NCI-H2171 treated with DMSO at 0.1 percent for 48 hours (cell line): ENCODE results near the gene RSU1.
A peak's percentile ranks its signal among the peaks of the same experiment; 100 is the strongest.

Source experiments
- DNase-seq: peaks from one replicate; lab custom pipeline; 2025; lab: John Stamatoyannopoulos, UW

Gene RSU1

DNA sequence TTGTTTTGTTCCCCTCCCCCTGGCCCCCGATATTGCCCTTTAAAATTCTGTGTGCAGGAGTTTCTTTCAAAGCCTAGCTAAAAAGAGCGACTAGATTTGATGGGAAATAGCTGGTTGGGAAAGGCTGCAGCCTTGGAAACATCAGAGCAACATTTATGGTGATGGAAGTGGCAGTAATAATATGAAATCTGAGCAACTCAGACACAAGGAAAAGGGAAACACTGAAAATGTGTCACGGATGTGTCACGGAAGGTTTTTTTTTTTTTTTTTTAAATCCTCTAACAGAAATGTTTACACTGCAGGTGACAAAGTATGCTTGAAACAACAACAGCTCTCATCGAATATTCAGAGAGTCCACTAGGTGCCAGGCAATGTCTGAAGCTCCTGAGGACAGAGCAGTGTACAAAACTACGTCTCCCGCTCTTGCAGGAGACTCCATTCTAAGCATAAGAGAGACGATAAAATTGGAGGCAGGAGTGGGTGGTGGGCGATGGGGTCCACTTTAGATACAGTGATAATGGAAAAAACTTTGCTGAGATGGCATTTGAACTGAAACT, 143.0 kb downstream of the RSU1 start:
- DNase-seq, result no peak

- peak; percentile 17 for DNase-seq
Observed at GRCh38 chr10:16673443-16673842, 143.8 kb downstream of the RSU1 start.

DNA sequence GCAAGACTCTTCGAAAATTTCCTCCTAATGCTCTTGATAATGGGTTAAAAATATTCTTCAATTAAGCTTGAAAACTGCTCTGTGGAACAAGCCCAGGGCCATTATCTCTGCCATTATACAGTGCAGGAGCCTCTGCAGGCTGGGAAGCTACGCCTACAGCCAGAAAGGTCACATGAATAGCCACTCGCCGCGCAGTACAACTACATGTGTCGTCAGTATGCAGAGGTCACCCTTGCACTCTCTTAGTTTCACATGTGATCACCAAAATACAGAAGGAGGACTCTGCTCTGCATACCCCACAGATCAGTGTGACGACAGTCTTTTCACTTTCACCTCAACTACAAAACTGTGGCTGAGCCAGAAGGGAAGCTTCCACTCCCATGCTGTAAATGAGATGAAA, 153.8 kb downstream of the RSU1 start:
- no peak for DNase-seq

DNA sequence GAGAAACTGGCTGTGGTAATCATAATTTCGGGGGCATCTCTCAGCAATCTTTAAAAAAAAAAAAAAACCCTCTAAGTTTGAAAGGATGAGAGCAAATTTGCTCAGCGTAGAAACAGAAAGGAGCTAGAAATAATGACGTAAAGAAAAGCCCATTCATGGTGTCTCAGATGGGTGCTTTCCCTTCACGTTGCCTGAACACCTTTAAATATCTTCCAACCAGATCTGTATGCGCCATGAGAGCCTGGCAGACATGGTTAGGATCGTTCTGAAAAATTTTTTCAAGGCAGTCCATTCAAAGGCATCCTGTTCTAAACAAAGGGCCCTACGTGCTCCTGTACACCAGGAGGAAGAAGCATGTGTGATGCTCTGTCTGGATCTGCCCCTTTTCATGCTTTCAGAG, 154.3 kb downstream of the RSU1 start:
- DNase-seq, result no peak

DNA sequence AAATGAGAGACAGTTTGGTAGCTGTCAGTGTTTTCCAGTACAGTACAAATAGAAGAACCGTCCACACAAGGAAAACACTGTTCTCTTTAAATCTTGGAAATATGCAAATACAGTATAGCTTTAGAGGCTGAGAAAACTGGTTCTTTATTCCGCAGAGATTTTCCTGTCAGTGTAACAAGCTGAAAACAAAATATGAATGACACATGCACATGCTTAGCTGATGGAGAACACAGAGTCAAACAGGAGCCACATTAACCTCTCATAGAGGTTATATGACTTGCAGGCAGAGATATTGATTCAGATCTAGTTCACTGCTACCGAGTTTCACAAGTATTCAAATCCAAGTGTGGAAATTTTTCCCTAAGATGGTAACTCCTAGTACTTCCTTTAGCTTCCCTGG, 160.3 kb downstream of the RSU1 start:
- DNase-seq, result no peak

GRCh38 chr10:16653224-16653623, 164.0 kb downstream of the RSU1 start:
- no peak for DNase-seq

DNA sequence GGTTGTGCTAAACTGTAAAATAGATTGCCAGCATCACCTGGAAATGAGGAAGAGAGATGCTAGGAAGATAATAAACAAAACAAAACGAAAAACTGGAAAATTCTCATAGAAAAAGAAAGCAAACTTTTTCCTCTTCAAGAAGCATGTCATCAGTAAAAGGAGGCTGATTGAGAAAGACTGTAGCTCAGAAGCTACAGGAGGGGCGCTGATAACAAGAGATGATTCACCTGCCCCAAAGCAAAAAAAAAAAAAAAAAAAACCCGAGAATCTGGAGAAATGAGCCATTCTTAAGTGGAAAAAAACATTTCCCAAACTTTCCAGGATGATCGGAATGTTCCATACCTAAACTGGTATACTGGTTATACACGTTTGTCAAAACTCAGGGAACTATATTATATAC, 165.1 kb downstream of the RSU1 start:
- DNase-seq, result no peak

GRCh38 chr10:16649757-16650156, 167.5 kb downstream of the RSU1 start:
- DNase-seq, result no peak

DNA sequence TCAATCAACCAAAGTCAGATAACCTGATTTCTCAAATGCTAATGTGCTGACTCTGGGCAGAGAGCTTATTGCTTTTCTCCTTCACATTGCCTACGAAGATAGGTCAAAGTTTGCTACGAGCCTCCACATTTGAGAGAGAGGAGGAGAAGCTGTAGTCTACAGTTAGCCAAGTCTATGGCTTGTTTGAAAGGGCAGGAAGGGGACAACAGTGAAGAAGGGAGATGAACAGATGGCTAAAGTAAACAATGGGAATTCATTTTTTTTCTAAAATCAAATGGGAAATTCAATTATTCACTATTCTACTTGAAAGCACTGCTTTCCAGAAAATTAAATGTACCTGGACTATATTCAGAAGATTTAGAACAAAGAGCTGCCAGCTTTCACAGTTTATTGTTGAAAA, 168.9 kb downstream of the RSU1 start:
- peak; percentile 0 for DNase-seq

- DNase-seq, result no peak
Observed at GRCh38 chr10:16646181-16647059, 170.8 kb downstream of the RSU1 start.

GRCh38 chr10:16644146-16644545, 173.1 kb downstream of the RSU1 start:
- DNase-seq, result no peak

DNA sequence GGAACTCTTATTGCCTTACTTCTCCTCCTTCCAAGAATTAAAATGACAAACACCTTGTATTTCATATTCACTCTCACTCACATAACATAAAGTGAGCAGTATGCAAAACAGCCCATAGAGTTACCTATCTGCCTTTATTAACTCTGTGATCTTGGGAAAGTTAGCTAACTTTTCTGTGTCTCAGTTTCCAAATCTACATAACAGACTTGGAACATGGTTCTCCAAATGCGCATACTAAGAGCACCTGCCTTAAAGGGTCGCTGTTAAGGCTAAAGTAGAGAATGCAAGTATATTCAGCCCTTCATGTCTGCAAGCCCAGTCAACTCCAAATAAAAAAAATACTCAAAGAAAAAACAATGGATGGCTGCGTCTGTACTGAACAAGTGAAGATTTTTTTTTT, 173.7 kb downstream of the RSU1 start:
- no peak for DNase-seq

DNA sequence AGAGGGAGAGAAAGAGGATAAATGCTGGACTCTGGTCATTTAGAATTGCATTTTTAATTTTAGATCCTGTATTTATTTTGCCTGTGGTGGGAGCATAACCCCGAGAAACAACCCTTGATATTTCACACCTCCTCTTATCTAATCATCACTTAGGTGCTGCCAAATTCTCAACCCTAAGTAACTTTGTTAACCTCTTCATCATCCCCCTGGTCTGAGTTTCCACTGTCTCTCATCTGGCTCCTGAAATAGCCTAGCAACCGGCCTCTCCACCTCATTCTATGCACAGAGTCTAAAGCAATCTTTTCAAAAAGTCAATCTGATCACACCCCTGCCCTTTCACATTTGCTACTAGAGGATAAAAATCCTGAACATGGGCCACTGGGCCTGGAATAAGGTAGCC, 177.1 kb downstream of the RSU1 start:
- no peak for DNase-seq

GRCh38 chr10:16639471-16639870, 177.8 kb downstream of the RSU1 start:
- no peak for DNase-seq

GRCh38 chr10:16632996-16633395, 184.2 kb downstream of the RSU1 start:
- no peak for DNase-seq

DNA sequence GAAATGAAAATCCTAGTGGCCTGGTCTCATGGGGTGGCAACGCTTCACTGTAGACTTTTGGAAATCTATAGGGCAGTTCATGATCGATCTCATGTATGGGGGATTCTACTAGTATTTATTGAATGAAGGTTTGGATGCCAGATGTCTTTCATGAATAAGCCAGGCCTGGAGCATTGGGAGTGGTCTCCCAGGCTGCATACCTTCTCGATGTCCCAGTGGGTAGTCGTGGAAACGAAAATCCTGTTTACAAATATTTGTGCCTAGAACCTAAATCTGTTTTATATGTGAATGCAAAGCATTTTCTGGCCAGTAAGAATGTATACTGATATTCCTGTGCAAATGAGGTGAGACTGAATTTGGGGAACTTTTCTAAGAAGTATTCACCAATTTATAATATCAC, 190.5 kb downstream of the RSU1 start:
- DNase-seq, result no peak

- no peak for DNase-seq
Observed at GRCh38 chr10:16612981-16613355, 204.3 kb downstream of the RSU1 start.

GRCh38 chr10:16612115-16612980, 204.9 kb downstream of the RSU1 start:
- DNase-seq, result no peak

GRCh38 chr10:16611037-16611436, 206.2 kb downstream of the RSU1 start:
- DNase-seq, result no peak

- no peak for DNase-seq
Observed at GRCh38 chr10:16609211-16609610, 208.0 kb downstream of the RSU1 start.

- DNase-seq, result no peak
Observed at GRCh38 chr10:16606923-16607322, 210.3 kb downstream of the RSU1 start.

GRCh38 chr10:16606421-16606820, 210.8 kb downstream of the RSU1 start:
- no peak for DNase-seq

- peak; percentile 12 for DNase-seq
Observed at GRCh38 chr10:16603308-16603707, 213.9 kb downstream of the RSU1 start.
